ENCODE data around the gene SLC7A6OS. TPM values are rescaled to one million over a fixed set of nuclear protein-coding genes. Genes with fewer than 3 reads are reported as not detected.

SLC7A6OS gene
- total RNA-seq, 1 experiment from 2014 or later = 24.5 TPM

GRCh38 chr16:68349838-68350410 is 39.2 kb upstream of the SLC7A6OS start:
- Histone ChIP-seq H2BK20ac (ENCODE audit: low read depth, low read length, poor library complexity, severe bottlenecking) (no peak overlapping the region), H3K9me3 (ENCODE audit: control insufficient read depth, low read depth, low read length) (no peaks in the 10 kb centered on the region), H3K56ac (ENCODE audit: insufficient read length, low read depth, low read length) (no peak overlapping the region), H4K91ac (ENCODE audit: insufficient read length, low read depth, low read length) (no peak overlapping the region), H3K79me1 (ENCODE audit: insufficient read depth, low read depth, low read length, poor library complexity, severe bottlenecking) (no peaks in the 10 kb centered on the region), H3K4me1 (ENCODE audit: insufficient read depth, low read length) (no peaks in the 10 kb centered on the region), H4K20me1 (ENCODE audit: control insufficient read depth, insufficient read depth, insufficient read length) (peaks cover 3% of the 10 kb centered on the region), H3K23me2 (ENCODE audit: insufficient read length, low read depth, low read length, poor library complexity, severe bottlenecking) (no peaks in the 10 kb centered on the region), H2BK15ac (ENCODE audit: low read depth, low read length) (no peak overlapping the region), H2BK120ac (ENCODE audit: low read depth, low read length, poor library complexity, severe bottlenecking) (no peak overlapping the region), H4K8ac (replicated peaks; ENCODE audit: insufficient read length, low read depth, low read length) (no peak overlapping the region), H2BK5ac (ENCODE audit: insufficient read length, low read length) (no peak overlapping the region), H3K27me3 (ENCODE audit: insufficient read depth, low read length) (no peaks in the 10 kb centered on the region), H3K4me2 (ENCODE audit: insufficient read depth, insufficient read length, low read length) (no peak overlapping the region), H3T11ph (ENCODE audit: low read length) (no peak overlapping the region), H2AK5ac (ENCODE audit: insufficient read length, low read length) (no peak overlapping the region), H3K14ac (ENCODE audit: insufficient read depth, low read length) (no peak overlapping the region), H3K9ac (ENCODE audit: extremely low read depth, insufficient read length, low read length) (no peak overlapping the region), H3K79me2 (ENCODE audit: insufficient read depth, low read length) (no peaks in the 10 kb centered on the region), H2AFZ (ENCODE audit: low read length) (no peak overlapping the region), H2BK12ac (ENCODE audit: insufficient read length, low read depth, low read length) (no peak overlapping the region), H3K23ac (ENCODE audit: insufficient read length, low read depth, low read length) (no peak overlapping the region), H4K5ac (ENCODE audit: insufficient read length, low read depth, low read length) (no peak overlapping the region), H3K18ac (ENCODE audit: insufficient read length, low read depth, low read length) (no peak overlapping the region), H3K27ac (ENCODE audit: insufficient read length, low read depth, low read length) (no peak overlapping the region), H3K4ac (ENCODE audit: low read depth, low read length) (no peak overlapping the region)
- DNase-seq = no peak
- no peak for TF ChIP-seq CTCF (conservative IDR thresholded peaks at IDR 0.05)
- WGBS (ENCODE audit: extremely low coverage, insufficient read length, low lambda C conversion rate) = no CpG with 5 or more reads among the region's 10 CpGs
- Mint-ChIP-seq H3K9me3 (no peaks in the 10 kb centered on the region; a peak in 1 of 5 replicates), H3K4me3 (no peak overlapping the region), H3K27me3 (ENCODE audit: low read depth) (no peaks in the 10 kb centered on the region), H3K36me3 (ENCODE audit: insufficient read depth in 1 of 3, low read depth in 3 of 3) (peaks cover 25 to 82% (median 81%) of the 10 kb centered on the region in 3 experiments; a peak in 6 of 7 replicates), H3K4me1 (no peaks in the 10 kb centered on the region), H3K27ac (no peak overlapping the region)
